BJ (cell line): ENCODE results near the gene CD52. TPM values are rescaled to one million over a fixed set of nuclear protein-coding genes. Genes with fewer than 3 reads are reported as not detected.

ENCODE experiments used
- CTCF ChIA-PET: fragments of 350-600 bp; formaldehyde crosslinking; extraction: SDS; loops from one replicate; lab custom pipeline; 2021; ENCODE audit warnings: antibody characterized with exemption, inconsistent platforms; lab: Yijun Ruan, JAX
- POLR2A ChIA-PET: fragments of 300-600 bp; sonication (Branson Sonifier 250); formaldehyde crosslinking; extraction: SDS; loops from one replicate; lab custom pipeline; 2021; ENCODE audit warnings: antibody characterized with exemption; lab: Charles Lee
- DNase-seq: peaks from one replicate; pipeline ENCODE4 v3.0.0-alpha.2; 2011; ENCODE audit warnings: low read depth
- H3K27me3 ChIP-seq: 2 replicates; pipeline ENCODE4 v1.6.0; 2011; ENCODE audit warnings: low read length; ENCODE audit not compliant: control insufficient read depth, insufficient read depth
- H3K36me3 ChIP-seq: 2 replicates; pipeline ENCODE4 v1.5.1; 2011; ENCODE audit warnings: low read length; ENCODE audit not compliant: control insufficient read depth, insufficient read depth
- H3K4me3 ChIP-seq: 2 replicates; pipeline ENCODE4 v1.5.1; 2011; ENCODE audit warnings: low read depth, mild to moderate bottlenecking, control low read depth, low read length
- CTCF ChIP-seq: IDR thresholded peaks from 2 replicates; pipeline ENCODE4 v1.5.1; 2011; ENCODE audit warnings: low read depth, mild to moderate bottlenecking, control low read depth, inconsistent platforms, low read length, moderate library complexity; ENCODE audit not compliant: insufficient read depth
- polyA plus RNA-seq: library from polyadenylated mRNA; depleted of rRNA; stranded (reverse); fragments of >200 nt; gene quantifications from 2 replicates; pipeline ENCODE4 v1.2.3, GENCODE V29; 2011

The CD52 gene
- polyA plus RNA-seq, 1 experiment, result not detected

GRCh38 chr1:26338670-26339069 lies 20.9 kb downstream of the CD52 start:
- CTCF ChIA-PET, result interaction anchor here (0.9 to 1.9 kb wide), 3 partner anchors 10 to 29 kb away, joined by 4 to 9 read pairs (median 6); no protein-coding TSS in a partner anchor
- Histone ChIP-seq H3K4me3 (no peak overlapping the region), H3K36me3 (no peaks in the 10 kb centered on the region), H3K27me3 (peaks cover 9% of the 10 kb centered on the region; the same call in 1 of the 2 replicates)
- TF ChIP-seq CTCF, result no peak
- DNase-seq, result no peak
- POLR2A ChIA-PET, result no interaction called here

- Histone ChIP-seq H3K4me3 (no peak overlapping the region), H3K36me3 (no peaks in the 10 kb centered on the region), H3K27me3 (peaks cover 9% of the 10 kb centered on the region)
- DNase-seq, result no peak
- POLR2A ChIA-PET, result no interaction called here
- no peak for TF ChIP-seq CTCF
- CTCF ChIA-PET, result interaction anchor here (1.9 kb wide), 1 partner anchor 24 kb away, joined by 9 read pairs; no protein-coding TSS in a partner anchor
Measured at GRCh38 chr1:26340047-26340481, 22.3 kb downstream of the CD52 start.

- no peak for DNase-seq
- CTCF ChIA-PET, result interaction anchor here (0.7 to 1.0 kb wide), 3 partner anchors 18 to 1251 kb away, joined by 3 to 5 read pairs (median 4); no protein-coding TSS in a partner anchor
- POLR2A ChIA-PET, result no interaction called here
Measured at GRCh38 chr1:26344147-26344920, 26.6 kb downstream of the CD52 start.

GRCh38 chr1:26345718-26346117 lies 28.0 kb downstream of the CD52 start:
- TF ChIP-seq CTCF, result no peak
- no peaks in the 10 kb centered on the region for H3K36me3 ChIP-seq
- H3K27me3 ChIP-seq, result peaks cover 1% of the 10 kb centered on the region
- no peak for DNase-seq
- H3K4me3 ChIP-seq, result no peak overlapping the region
- POLR2A ChIA-PET, result no interaction called here
- CTCF ChIA-PET, result interaction anchor here (0.7 to 1.4 kb wide), 4 partner anchors 16 to 112 kb away, joined by 3 to 4 read pairs (median 4); partner anchors contain the start of gene CEP85

More at GRCh38 chr1:26344147-26344920, 26.6 kb downstream of the CD52 start:
- TF ChIP-seq CTCF, result no peak
- no peaks in the 10 kb centered on the region for H3K36me3 ChIP-seq
- peaks cover 1% of the 10 kb centered on the region for H3K27me3 ChIP-seq
- H3K4me3 ChIP-seq, result no peak overlapping the region

- DNase-seq, result no peak
- no peaks in the 10 kb centered on the region for H3K36me3 ChIP-seq
- CTCF ChIA-PET, result interaction anchor here (0.6 to 1.9 kb wide), 9 partner anchors 14 to 113 kb away, joined by 3 to 6 read pairs (median 4); partner anchors contain the start of gene CEP85
- POLR2A ChIA-PET, result no interaction called here
- H3K4me3 ChIP-seq, result no peak overlapping the region
- peaks cover 1% of the 10 kb centered on the region for H3K27me3 ChIP-seq
- no peak for TF ChIP-seq CTCF
Measured at GRCh38 chr1:26346274-26347033, 28.7 kb downstream of the CD52 start.
